DLD1 (cell line): ENCODE results near the gene PSMC5.
"Not testable (repeated sequence)": the region's sequence is repeated elsewhere in the genome, so short reads cannot be mapped to it uniquely, and the experiment has no call there.

Experiments used
- in situ Hi-C: cut with HindIII; loops from 2 replicates; pipeline ENCODE4 v1.10.0; 2017; ENCODE audit warnings: low sequenced_read_pairs

Gene PSMC5

GRCh38 chr17:63866625-63867024 is 39.4 kb downstream of the PSMC5 start:
- in situ Hi-C loops, result not testable (repeated sequence)

GRCh38 chr17:63869491-63870291 is 42.5 kb downstream of the PSMC5 start:
- in situ Hi-C loops, result not testable (repeated sequence)

- in situ Hi-C loops, result not testable (repeated sequence)
Observed at GRCh38 chr17:63870292-63870665, 43.0 kb downstream of the PSMC5 start.

- in situ Hi-C loops, result not testable (repeated sequence)
Observed at GRCh38 chr17:63871646-63872365, 44.6 kb downstream of the PSMC5 start.

- in situ Hi-C loops, result not testable (repeated sequence)
Observed at GRCh38 chr17:63873577-63873976, 46.3 kb downstream of the PSMC5 start, which contains the start of gene CSH2. TSS of gene CSH2 (minus strand) at chr17:63873677. CDS start at chr17:63873614, 63 bp downstream.

GRCh38 chr17:63874061-63874626 is 46.9 kb downstream of the PSMC5 start:
- in situ Hi-C loops, result not testable (repeated sequence)

GRCh38 chr17:63874693-63875092 is 47.5 kb downstream of the PSMC5 start:
- in situ Hi-C loops, result not testable (repeated sequence)

GRCh38 chr17:63878413-63878812 is 51.2 kb downstream of the PSMC5 start:
- in situ Hi-C loops, result not testable (repeated sequence)

GRCh38 chr17:63880706-63881105 is 53.5 kb downstream of the PSMC5 start:
- in situ Hi-C loops, result no loop called here

- in situ Hi-C loops, result not testable (repeated sequence)
Observed at GRCh38 chr17:63881337-63881736, 54.1 kb downstream of the PSMC5 start.
